ENCODE results near the gene FAF1.
A peak's percentile ranks its signal among the peaks of the same experiment; 100 is the strongest.
"Not testable (repeated sequence)": the region's sequence is repeated elsewhere in the genome, so short reads cannot be mapped to it uniquely, and the experiment has no call there.

FAF1 gene

GRCh38 chr1:50969611-50970508 is 9.8 kb upstream of the FAF1 start, which contains the start of gene CDKN2C:
CDKN2C (plus strand) TSS chr1:50970245; CDS start chr1:50970369, 124 bp downstream.
- Histone ChIP-seq H3K27me3 (ENCODE audit: insufficient read depth, low read length) (peaks cover 99% of the 10 kb centered on the region), H3K27ac (ENCODE audit: low read length) (no peak within 1 kb of the TSS)

GRCh38 chr1:50968821-50969610 is 8.9 kb upstream of the FAF1 start:
- Histone ChIP-seq H3K9ac (ENCODE audit: low read depth, low read length) (no peak overlapping the region), H3K4me1 (ENCODE audit: insufficient read depth, low read length) (peaks cover 9% of the 10 kb centered on the region; the same call in 1 of the 2 replicates)

More at GRCh38 chr1:50969611-50970508, 9.8 kb upstream of the FAF1 start, which contains the start of gene CDKN2C:
- H3K9me3 ChIP-seq (ENCODE audit: insufficient read depth, low read depth, low read length): no peaks in the 10 kb centered on the region
- H3K9ac ChIP-seq (ENCODE audit: low read depth, low read length): no peak within 1 kb of the TSS
- no peaks in the 10 kb centered on the region for H3K36me3 ChIP-seq (ENCODE audit: insufficient read depth, low read depth, low read length)
- H3K4me3 ChIP-seq (ENCODE audit: low read length): peak within 1 kb of the TSS; percentile 62
- peaks cover 9% of the 10 kb centered on the region; the same call in 1 of the 2 replicates for H3K4me1 ChIP-seq (ENCODE audit: insufficient read depth, low read length)

GRCh38 chr1:50968158-50968820 is 8.2 kb upstream of the FAF1 start:
- Histone ChIP-seq H3K4me1 (ENCODE audit: insufficient read depth, low read length) (peaks cover 9% of the 10 kb centered on the region; the same call in 1 of the 2 replicates), H3K36me3 (ENCODE audit: insufficient read depth, low read depth, low read length) (no peaks in the 10 kb centered on the region), H3K27ac (ENCODE audit: low read length) (no peak overlapping the region), H3K9me3 (ENCODE audit: insufficient read depth, low read depth, low read length) (no peaks in the 10 kb centered on the region), H3K27me3 (ENCODE audit: insufficient read depth, low read length) (peaks cover 98% of the 10 kb centered on the region), H3K9ac (ENCODE audit: low read depth, low read length) (no peak overlapping the region), H3K4me3 (ENCODE audit: low read length) (peak overlapping the region; percentile 62)

More at GRCh38 chr1:50968821-50969610, 8.9 kb upstream of the FAF1 start:
- peak overlapping the region; percentile 62 for H3K4me3 ChIP-seq (ENCODE audit: low read length)
- H3K36me3 ChIP-seq (ENCODE audit: insufficient read depth, low read depth, low read length): no peaks in the 10 kb centered on the region
- peaks cover 99% of the 10 kb centered on the region for H3K27me3 ChIP-seq (ENCODE audit: insufficient read depth, low read length)
- no peaks in the 10 kb centered on the region for H3K9me3 ChIP-seq (ENCODE audit: insufficient read depth, low read depth, low read length)
- H3K27ac ChIP-seq (ENCODE audit: low read length): no peak overlapping the region

- no peaks in the 10 kb centered on the region for H3K9me3 ChIP-seq (ENCODE audit: insufficient read depth, low read depth, low read length)
- peaks cover 9% of the 10 kb centered on the region; the same call in 1 of the 2 replicates for H3K4me1 ChIP-seq (ENCODE audit: insufficient read depth, low read length)
- no peak overlapping the region for H3K27ac ChIP-seq (ENCODE audit: low read length)
- peaks cover 92% of the 10 kb centered on the region for H3K27me3 ChIP-seq (ENCODE audit: insufficient read depth, low read length)
- H3K4me3 ChIP-seq (ENCODE audit: low read length): peak overlapping the region; percentile 62; the same call in 1 of the 2 replicates
- no peaks in the 10 kb centered on the region for H3K36me3 ChIP-seq (ENCODE audit: insufficient read depth, low read depth, low read length)
- no peak overlapping the region for H3K9ac ChIP-seq (ENCODE audit: low read depth, low read length)
Measured at GRCh38 chr1:50967416-50968157, 7.5 kb upstream of the FAF1 start.

GRCh38 chr1:50966991-50967390 is 6.9 kb upstream of the FAF1 start:
- H3K4me3 ChIP-seq (ENCODE audit: low read length): no peak overlapping the region
- no peak overlapping the region for H3K27ac ChIP-seq (ENCODE audit: low read length)
- H3K36me3 ChIP-seq (ENCODE audit: insufficient read depth, low read depth, low read length): no peaks in the 10 kb centered on the region
- H3K9ac ChIP-seq (ENCODE audit: low read depth, low read length): no peak overlapping the region
- no peaks in the 10 kb centered on the region for H3K9me3 ChIP-seq (ENCODE audit: insufficient read depth, low read depth, low read length)
- H3K27me3 ChIP-seq (ENCODE audit: insufficient read depth, low read length): peaks cover 86% of the 10 kb centered on the region
- peaks cover 9% of the 10 kb centered on the region; the same call in 1 of the 2 replicates for H3K4me1 ChIP-seq (ENCODE audit: insufficient read depth, low read length)

- H3K27ac ChIP-seq (ENCODE audit: low read length): no peak overlapping the region
- peaks cover 64% of the 10 kb centered on the region for H3K27me3 ChIP-seq (ENCODE audit: insufficient read depth, low read length)
- no peaks in the 10 kb centered on the region for H3K9me3 ChIP-seq (ENCODE audit: insufficient read depth, low read depth, low read length)
- no peak overlapping the region for H3K4me3 ChIP-seq (ENCODE audit: low read length)
- H3K36me3 ChIP-seq (ENCODE audit: insufficient read depth, low read depth, low read length): no peaks in the 10 kb centered on the region
- peaks cover 4% of the 10 kb centered on the region; the same call in 1 of the 2 replicates for H3K4me1 ChIP-seq (ENCODE audit: insufficient read depth, low read length)
- no peak overlapping the region for H3K9ac ChIP-seq (ENCODE audit: low read depth, low read length)
Measured at GRCh38 chr1:50964863-50965262, 4.8 kb upstream of the FAF1 start.

- H3K36me3 ChIP-seq (ENCODE audit: insufficient read depth, low read depth, low read length): no peaks in the 10 kb centered on the region
- peak overlapping the region; percentile 100 for H3K4me3 ChIP-seq (ENCODE audit: low read length)
- peaks cover 11% of the 10 kb centered on the region for H3K27me3 ChIP-seq (ENCODE audit: insufficient read depth, low read length)
- H3K4me1 ChIP-seq (ENCODE audit: insufficient read depth, low read length): no peaks in the 10 kb centered on the region
- H3K9ac ChIP-seq (ENCODE audit: low read depth, low read length): peak overlapping the region; percentile 93
- peak overlapping the region; percentile 76 for H3K27ac ChIP-seq (ENCODE audit: low read length)
- H3K9me3 ChIP-seq (ENCODE audit: insufficient read depth, low read depth, low read length): no peaks in the 10 kb centered on the region
Measured at GRCh38 chr1:50959303-50959912, 659 bp downstream of the FAF1 start.

GRCh38 chr1:50955116-50955515 is 5.0 kb downstream of the FAF1 start:
- Histone ChIP-seq H3K4me1 (ENCODE audit: insufficient read depth, low read length) (no peaks in the 10 kb centered on the region), H3K9ac (ENCODE audit: low read depth, low read length) (no peak overlapping the region), H3K27ac (ENCODE audit: low read length) (no peak overlapping the region), H3K4me3 (ENCODE audit: low read length) (no peak overlapping the region), H3K9me3 (ENCODE audit: insufficient read depth, low read depth, low read length) (no peaks in the 10 kb centered on the region), H3K27me3 (ENCODE audit: insufficient read depth, low read length) (no peaks in the 10 kb centered on the region), H3K36me3 (ENCODE audit: insufficient read depth, low read depth, low read length) (no peaks in the 10 kb centered on the region)

- H3K4me3 ChIP-seq (ENCODE audit: low read length): not testable (repeated sequence)
Measured at GRCh38 chr1:50952566-50952965, 7.5 kb downstream of the FAF1 start.

GRCh38 chr1:50950396-50950795 is 9.7 kb downstream of the FAF1 start:
- H3K27me3 ChIP-seq (ENCODE audit: insufficient read depth, low read length): no peaks in the 10 kb centered on the region
- H3K4me3 ChIP-seq (ENCODE audit: low read length): no peak overlapping the region
- H3K27ac ChIP-seq (ENCODE audit: low read length): no peak overlapping the region
- H3K9ac ChIP-seq (ENCODE audit: low read depth, low read length): no peak overlapping the region
- no peaks in the 10 kb centered on the region for H3K36me3 ChIP-seq (ENCODE audit: insufficient read depth, low read depth, low read length)
- H3K4me1 ChIP-seq (ENCODE audit: insufficient read depth, low read length): no peaks in the 10 kb centered on the region
- H3K9me3 ChIP-seq (ENCODE audit: insufficient read depth, low read depth, low read length): no peaks in the 10 kb centered on the region

More at GRCh38 chr1:50952566-50952965, 7.5 kb downstream of the FAF1 start:
- not testable (repeated sequence) for H3K27ac ChIP-seq (ENCODE audit: low read length); H3K9ac ChIP-seq (ENCODE audit: low read depth, low read length); H3K27me3 ChIP-seq (ENCODE audit: insufficient read depth, low read length); H3K9me3 ChIP-seq (ENCODE audit: insufficient read depth, low read depth, low read length); H3K36me3 ChIP-seq (ENCODE audit: insufficient read depth, low read depth, low read length); H3K4me1 ChIP-seq (ENCODE audit: insufficient read depth, low read length)

Measured in iPS-20b (cell line).